MG63 (cell line): ENCODE measurements around the gene ABHD12. TPM values are rescaled to one million over a fixed set of nuclear protein-coding genes. Genes with fewer than 3 reads are reported as not detected.

ENCODE experiments used
- DNase-seq: peaks from one replicate; pipeline ENCODE4 v3.0.0-alpha.2; 2020
- H3K27me3 ChIP-seq: fragments of 250-450 bp; sonication (Bioruptor Pico); 2 replicates; pipeline ENCODE4 v1.5.1; 2020; ENCODE audit warnings: mild to moderate bottlenecking, moderate library complexity
- H3K36me3 ChIP-seq: fragments of 250-450 bp; sonication (Bioruptor Pico); 2 replicates; pipeline ENCODE4 v1.5.1; 2020; ENCODE audit warnings: mild to moderate bottlenecking, moderate library complexity
- H3K4me3 ChIP-seq: fragments of 250-450 bp; sonication (Bioruptor Pico); 2 replicates; pipeline ENCODE4 v1.5.1; 2020; ENCODE audit warnings: mild to moderate bottlenecking, moderate library complexity
- H3K9me3 ChIP-seq: fragments of 250-450 bp; sonication (Bioruptor Pico); 2 replicates; pipeline ENCODE4 v1.5.1; 2020; ENCODE audit warnings: mild to moderate bottlenecking, moderate library complexity
- total RNA-seq: library from RNA; depleted of rRNA; stranded (reverse); fragments of >200 nt; shearing (Covaris generic); gene quantifications from 2 replicates; pipeline ENCODE4 v1.2.3, GENCODE V29; 2014; ENCODE audit warnings: low replicate concordance

Gene ABHD12
- total RNA-seq, 1 experiment from 2014 or later: 15.9 TPM

DNA sequence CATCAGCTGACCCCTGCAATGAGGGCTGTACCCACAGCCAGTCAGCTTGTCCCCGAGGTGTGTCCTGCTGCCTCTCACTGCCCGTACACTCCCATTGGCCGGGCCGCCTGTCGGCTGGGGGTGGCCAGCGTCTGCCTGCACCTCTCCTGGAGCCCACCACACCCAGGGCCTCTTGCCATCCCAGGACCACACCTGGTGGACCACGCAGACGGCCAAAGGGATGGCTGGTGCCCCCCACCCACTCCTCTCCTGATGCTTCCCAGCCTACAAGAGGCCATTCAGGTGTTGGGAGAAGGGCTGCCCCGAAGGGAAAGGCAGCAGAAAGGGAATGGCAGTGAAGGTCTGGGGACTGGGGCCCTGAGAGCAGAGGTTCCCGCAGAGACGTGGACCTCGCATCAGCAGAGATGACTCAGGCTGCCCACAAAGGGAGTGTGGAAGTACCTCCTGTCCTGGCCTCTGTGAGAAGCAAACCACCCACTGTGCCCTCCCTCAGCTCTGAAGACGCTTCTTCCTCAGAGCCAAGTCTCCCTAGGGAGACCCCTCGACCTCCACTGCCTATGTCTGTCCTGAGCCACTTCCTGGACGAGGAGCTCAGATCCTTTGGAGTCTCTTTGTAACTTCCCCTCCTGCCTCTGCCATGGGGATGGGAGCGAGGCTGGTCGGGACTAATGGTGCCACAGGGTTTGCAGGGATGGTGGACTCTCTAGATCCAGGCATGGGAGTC lies 81.8 kb downstream of the ABHD12 start:
- H3K36me3 ChIP-seq: no peaks in the 10 kb centered on the region; the same call in 1 of the 2 replicates
- no peak overlapping the region for H3K4me3 ChIP-seq
- no peaks in the 10 kb centered on the region for H3K27me3 ChIP-seq
- DNase-seq: no peak
- no peaks in the 10 kb centered on the region for H3K9me3 ChIP-seq

DNA sequence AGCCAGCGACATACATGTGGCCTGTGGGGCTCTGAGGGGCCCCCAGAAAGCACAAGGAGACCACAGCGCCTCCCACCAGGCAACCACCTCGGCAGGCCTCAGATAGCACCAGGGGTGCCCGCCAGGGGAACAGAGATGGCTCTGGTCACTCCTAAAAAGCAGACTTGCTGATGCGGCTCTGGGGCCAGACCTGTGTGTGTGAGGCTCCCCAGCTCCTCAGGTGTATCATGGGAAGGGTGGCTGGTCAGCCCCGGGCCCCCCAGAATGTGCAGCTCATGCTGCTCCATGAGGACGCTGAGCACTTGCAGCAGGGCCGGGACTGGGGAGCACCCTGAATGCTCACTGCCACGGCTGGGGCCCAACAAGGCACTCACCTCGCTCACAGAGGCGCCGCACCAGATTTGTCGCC lies 82.5 kb downstream of the ABHD12 start:
- Histone ChIP-seq H3K36me3 (no peaks in the 10 kb centered on the region; the same call in 1 of the 2 replicates), H3K27me3 (no peaks in the 10 kb centered on the region), H3K9me3 (no peaks in the 10 kb centered on the region), H3K4me3 (no peak overlapping the region)
- no peak for DNase-seq

DNA sequence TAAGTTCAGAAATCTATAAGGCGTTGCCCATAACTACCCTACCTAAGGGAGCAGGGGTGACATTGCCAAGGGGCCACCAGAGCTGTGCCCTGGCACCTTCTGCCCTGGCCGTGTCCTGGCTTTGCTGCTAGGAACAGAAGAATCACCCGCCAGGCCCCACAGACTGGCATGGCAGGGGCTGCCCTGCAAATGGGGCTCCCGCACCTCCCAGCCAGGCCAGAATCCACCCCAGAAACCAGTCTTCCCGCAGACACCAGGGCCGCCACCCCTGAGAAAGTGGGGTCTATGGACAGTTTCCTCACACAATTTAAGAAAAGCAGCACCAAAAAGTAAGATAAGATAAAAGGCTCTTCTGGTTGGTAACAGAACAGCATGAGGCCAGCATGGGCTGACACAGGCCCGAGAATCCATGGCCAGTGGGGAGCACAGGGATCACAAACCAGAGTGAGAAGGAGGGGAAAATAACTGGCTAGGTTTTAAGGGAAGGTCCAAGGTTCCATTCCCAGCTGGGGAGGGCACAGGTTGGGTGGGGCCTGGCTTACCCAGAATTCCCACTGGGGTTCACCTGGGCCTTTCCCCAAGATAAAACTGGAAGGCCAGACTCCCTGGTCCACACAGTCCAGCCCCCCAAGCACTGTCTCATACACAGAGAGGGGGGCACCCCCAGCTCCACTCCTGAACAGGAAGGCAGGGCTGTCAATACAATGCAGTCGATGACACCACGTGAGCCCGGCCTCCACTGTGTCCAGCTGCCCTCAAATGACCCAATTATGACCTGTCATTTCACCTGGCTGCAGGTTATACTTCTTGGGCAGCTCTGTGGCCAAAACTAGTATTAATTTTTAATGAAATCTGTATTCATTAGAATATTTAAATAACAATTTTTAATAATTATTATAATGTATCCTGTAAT lies 83.4 kb downstream of the ABHD12 start:
- H3K27me3 ChIP-seq: no peaks in the 10 kb centered on the region
- no peak overlapping the region for H3K4me3 ChIP-seq
- no peaks in the 10 kb centered on the region for H3K9me3 ChIP-seq
- no peaks in the 10 kb centered on the region; the same call in 1 of the 2 replicates for H3K36me3 ChIP-seq
- DNase-seq: no peak

DNA sequence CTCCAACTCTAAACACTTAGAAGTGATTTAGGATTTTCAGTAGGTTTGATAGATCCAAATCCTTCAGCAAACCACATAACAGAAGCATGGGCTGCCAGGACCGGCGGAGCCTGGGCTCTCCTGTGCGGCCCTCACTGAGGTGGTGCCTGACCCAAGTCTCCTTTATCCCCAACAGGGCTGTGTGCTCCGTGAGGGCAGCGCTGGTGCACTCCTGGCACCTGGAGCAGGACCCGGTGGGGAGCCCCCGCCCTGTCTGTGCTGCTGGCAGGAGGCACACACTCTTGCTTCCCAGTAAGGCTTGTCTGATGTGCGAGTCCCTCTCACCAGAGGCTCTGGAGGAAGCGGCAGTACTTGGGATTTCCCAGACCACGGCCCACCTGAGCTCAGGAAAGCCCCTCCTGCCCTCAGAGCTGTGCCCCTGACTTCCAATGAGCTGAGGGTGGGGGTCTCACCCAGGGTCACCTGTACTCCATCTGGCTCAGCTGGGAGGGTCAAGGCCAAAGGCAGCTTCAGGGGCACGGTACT lies 86.5 kb downstream of the ABHD12 start:
- DNase-seq: no peak
- Histone ChIP-seq H3K9me3 (no peaks in the 10 kb centered on the region), H3K36me3 (no peaks in the 10 kb centered on the region; the same call in 1 of the 2 replicates), H3K4me3 (no peak overlapping the region), H3K27me3 (no peaks in the 10 kb centered on the region)

DNA sequence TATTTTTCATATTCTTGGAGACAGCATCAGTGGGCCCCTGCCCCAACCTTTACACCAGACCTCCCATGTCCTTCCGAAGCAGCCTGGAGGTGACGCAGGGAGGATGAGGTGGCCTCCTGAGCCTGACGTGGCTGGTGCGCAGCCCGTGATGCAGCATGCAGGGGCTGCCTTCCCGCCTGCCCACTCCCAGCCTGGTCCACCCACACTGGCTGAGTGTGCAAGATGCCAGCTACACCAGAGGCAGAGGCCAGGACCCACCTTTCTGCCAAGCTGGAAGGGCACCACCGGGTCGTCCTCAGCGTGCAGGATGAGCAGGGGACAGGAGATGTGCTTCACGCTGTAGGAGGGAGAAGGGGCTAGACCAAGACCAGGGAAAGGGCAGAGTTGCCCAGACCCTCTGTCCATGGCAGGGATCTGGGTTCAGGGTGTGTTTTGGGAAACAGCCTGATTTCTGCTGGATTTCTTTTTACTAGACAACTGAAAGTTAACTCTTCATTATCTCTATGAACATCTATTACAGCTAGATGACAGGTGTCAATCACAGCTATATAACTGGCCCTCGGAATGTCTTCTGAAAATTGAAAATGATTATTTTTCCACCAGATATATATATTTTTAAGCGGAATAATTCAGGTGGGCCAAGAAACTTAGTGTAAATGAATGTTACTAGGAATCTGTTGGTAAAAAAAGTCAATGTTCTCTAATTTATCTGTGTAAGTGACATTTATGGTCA lies 87.2 kb downstream of the ABHD12 start:
- Histone ChIP-seq H3K9me3 (no peaks in the 10 kb centered on the region), H3K36me3 (no peaks in the 10 kb centered on the region), H3K4me3 (no peak overlapping the region), H3K27me3 (no peaks in the 10 kb centered on the region)
- DNase-seq: no peak

DNA sequence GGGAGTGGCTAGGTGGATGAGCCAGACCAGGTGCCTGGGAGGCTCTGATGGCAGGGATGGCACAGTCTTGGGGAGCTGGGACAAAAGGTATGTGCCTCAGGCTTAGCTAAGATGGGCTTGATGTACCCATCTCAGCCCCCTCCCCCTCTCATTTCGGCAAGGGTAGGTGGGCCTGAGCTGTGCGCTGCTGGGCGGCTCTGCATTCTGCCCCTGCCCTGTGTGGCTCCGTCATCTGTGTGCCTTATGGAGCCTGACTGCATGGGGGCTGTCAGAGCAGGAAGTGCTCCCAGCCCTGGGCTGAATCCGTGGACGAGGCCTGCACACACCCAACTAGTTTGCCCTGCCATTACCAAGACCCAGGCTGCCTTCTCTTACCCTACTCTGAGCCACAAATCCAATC lies 88.0 kb downstream of the ABHD12 start:
- Histone ChIP-seq H3K27me3 (no peaks in the 10 kb centered on the region), H3K9me3 (no peaks in the 10 kb centered on the region), H3K36me3 (peaks cover under 1% of the 10 kb centered on the region; the same call in 1 of the 2 replicates), H3K4me3 (no peak overlapping the region)
- DNase-seq: no peak

DNA sequence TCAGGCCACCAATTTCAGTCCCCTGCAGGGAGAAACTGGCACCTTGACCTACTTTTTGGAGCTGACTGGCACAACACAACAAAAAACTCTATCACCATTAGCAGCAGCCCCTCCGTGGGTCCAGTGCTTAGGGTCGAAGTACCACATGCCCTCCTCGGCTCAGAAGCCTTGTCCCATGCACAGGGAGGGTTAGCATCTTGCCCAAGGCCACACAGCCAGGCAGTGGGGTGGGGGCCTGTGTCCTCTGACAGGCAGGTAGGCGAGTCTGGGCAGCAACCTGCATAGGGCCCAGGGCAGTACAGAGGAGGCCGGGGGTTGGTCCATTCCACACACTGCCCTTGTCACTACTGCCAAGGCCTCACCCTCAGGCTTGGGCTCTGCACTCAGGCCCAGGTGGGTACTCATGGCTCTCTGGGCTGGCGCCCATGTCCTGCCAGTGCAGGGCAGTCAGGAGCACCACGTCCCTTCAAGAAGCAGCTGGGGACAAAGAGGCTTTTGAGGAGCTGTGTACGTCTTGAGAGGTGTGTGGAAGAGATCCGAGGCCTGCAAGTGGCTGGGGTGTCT lies 89.2 kb downstream of the ABHD12 start:
- no peaks in the 10 kb centered on the region for H3K9me3 ChIP-seq
- no peak for DNase-seq
- H3K4me3 ChIP-seq: no peak overlapping the region
- peaks cover 4% of the 10 kb centered on the region; the same call in 1 of the 2 replicates for H3K36me3 ChIP-seq
- H3K27me3 ChIP-seq: no peaks in the 10 kb centered on the region

DNA sequence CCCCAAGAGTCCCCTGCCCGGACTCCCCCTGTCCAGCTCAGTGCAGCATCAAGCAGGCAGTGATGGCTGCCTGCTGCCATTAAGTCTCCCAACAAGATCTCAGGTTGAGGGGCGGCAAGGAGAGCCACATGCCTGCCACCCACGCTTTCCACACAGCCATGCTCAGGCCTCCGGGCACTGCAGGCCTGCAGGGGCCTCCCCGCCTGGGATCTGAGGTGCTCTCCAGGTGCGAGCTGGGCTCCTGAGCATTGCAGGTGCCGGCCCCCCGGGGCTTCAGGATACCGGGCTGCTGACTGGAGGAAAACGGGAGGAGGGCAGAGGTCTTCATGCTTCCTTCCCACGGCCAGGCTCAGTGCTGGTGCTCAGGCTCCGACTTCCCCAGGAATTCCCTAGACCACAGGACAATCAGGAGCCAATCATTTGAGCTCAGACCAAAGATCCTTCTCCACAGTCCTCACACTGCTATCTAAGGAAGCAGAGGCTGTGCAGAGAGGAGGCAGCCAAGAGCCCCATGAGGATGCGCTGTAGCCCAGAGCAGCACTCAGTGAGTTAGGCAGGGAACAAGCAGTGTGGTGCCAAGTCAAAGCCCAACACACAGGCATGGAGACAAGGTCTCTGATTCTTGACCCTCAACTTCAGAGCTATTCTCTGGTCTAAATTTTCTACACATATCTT lies 90.0 kb downstream of the ABHD12 start:
- no peak for DNase-seq
- H3K4me3 ChIP-seq: no peak overlapping the region
- H3K36me3 ChIP-seq: peaks cover 4% of the 10 kb centered on the region; the same call in 1 of the 2 replicates
- no peaks in the 10 kb centered on the region for H3K9me3 ChIP-seq
- no peaks in the 10 kb centered on the region for H3K27me3 ChIP-seq

DNA sequence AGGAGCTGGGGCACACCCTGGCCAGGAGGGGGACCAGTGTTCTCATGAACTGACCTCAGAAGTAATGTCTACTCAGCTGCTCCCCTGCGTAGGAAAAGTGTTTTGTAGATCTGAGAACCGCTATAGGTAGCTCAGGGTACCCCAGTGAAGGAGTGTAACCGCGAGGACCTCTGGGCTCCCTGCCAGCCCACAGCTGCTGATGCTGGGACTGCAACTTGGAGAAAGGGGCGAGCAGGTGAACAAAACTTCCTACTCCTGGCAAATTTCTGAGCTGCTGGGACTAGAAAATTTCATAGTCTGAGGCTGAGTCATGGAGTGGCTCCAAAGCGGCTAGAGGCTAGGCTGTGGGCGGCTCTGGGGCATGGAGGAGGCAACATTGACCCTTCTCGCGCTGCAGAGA lies 90.8 kb downstream of the ABHD12 start:
- no peaks in the 10 kb centered on the region for H3K9me3 ChIP-seq
- no peak overlapping the region for H3K4me3 ChIP-seq
- H3K36me3 ChIP-seq: peaks cover 4% of the 10 kb centered on the region; the same call in 1 of the 2 replicates
- no peaks in the 10 kb centered on the region for H3K27me3 ChIP-seq
- peak; percentile 14 for DNase-seq

DNA sequence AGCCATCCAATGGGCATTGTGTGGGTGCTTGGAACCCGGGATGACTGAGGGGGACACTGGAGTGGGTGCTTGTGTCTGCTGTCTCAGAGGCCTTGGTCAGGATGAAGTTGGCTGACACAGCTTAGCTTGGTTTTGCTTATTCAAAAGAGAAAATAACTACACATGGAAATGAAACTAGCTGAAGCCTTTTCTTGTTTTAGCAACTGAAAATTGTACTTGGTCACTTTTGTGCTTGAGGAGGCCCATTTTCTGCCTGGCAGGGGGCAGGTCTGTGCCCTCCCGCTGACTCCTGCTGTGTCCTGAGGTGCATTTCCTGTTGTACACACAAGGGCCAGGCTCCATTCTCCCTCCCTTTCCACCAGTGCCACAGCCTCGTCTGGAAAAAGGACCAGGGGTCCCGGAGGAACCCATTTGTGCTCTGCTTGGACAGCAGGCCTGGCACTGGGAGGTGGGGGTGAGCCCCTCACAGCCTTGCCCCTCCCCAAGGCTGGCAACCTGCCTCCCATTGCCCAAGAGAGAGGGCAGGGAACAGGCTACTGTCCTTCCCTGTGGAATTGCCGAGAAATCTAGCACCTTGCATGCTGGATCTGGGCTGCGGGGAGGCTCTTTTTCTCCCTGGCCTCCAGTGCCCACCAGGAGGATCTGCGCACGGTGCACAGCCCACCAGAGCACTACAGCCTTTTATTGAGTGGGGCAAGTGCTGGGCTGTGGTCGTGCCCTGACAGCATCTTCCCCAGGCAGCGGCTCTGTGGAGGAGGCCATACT lies 93.3 kb downstream of the ABHD12 start:
- no peak overlapping the region for H3K4me3 ChIP-seq
- H3K36me3 ChIP-seq: peaks cover 6% of the 10 kb centered on the region; the same call in 1 of the 2 replicates
- no peak for DNase-seq
- no peaks in the 10 kb centered on the region for H3K27me3 ChIP-seq
- no peaks in the 10 kb centered on the region for H3K9me3 ChIP-seq

DNA sequence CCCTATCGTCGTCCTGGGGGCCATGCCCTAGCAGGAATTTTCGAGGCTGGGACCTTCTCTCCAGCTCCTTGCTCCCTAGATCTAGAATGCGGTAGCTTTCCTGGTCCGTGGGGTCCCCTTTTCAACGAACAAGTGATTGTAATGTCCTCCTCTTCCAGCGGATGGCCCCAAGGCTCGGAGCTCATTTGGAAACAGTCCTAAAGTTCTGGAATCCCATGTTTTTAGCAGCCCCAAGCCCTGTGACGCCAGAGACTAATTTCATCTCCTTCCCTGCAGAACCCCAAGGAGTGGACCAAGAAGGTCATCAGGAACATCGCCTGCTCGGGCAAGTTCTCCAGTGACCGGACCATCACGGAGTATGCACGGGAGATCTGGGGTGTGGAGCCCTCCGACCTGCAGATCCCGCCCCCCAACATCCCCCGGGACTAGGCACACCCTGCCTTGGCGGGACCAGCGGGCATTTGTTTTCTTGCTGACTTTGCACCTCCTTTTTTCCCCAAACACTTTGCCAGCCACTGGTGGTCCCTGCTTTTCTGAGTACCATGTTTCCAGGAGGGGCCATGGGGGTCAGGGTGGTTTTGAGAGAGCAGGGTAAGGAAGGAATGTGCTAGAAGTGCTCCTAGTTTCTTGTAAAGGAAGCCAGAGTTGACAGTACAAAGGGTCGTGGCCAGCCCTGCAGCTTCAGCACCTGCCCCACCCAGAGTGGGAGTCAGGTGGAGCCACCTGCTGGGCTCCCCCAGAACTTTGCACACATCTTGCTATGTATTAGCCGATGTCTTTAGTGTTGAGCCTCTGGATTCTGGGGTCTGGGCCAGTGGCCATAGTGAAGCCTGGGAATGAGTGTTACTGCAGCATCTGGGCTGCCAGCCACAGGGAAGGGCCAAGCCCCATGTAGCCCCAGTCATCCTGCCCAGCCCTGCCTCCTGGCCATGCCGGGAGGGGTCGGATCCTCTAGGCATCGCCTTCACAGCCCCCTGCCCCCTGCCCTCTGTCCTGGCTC lies 94.2 kb downstream of the ABHD12 start:
- Histone ChIP-seq H3K27me3 (no peaks in the 10 kb centered on the region), H3K9me3 (no peaks in the 10 kb centered on the region), H3K4me3 (no peak overlapping the region), H3K36me3 (peaks cover 6% of the 10 kb centered on the region; the same call in 1 of the 2 replicates)
- DNase-seq: peak; percentile 57

DNA sequence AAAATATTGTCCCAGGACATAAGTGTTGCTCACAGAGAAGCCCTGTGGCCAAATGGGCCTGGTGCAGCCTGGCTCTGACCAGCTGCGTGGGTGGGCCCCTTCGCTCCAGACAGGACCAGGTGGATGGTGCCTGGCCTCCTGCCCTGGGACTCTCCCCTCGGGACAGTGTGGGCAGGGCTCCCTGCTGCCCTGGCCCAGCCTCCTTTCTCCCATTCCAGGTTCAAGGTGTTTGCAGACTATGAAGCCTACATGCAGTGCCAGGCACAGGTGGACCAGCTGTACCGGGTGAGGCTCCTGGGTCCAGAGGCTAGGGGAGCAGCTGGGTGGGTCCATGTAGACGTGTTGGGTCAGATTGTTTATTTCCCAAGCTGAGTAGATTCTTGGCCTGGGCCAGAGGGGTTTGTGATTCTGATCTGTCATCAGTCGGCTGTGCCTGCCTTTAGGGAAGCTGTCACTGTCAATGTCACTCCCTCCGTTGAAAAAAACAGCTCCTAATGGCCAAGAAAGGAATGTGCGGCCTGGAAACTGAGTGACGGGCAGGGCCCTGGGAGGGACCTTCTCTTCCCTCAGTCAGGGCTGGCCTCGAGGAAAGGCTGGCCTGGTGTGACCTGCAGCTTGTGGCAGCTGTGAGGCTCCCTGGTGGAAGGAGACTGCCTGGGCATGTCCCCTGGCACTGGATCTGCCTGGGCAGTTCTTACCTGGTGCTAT lies 95.1 kb downstream of the ABHD12 start:
- H3K9me3 ChIP-seq: no peaks in the 10 kb centered on the region
- no peak overlapping the region for H3K4me3 ChIP-seq
- no peaks in the 10 kb centered on the region for H3K27me3 ChIP-seq
- no peak for DNase-seq
- peaks cover 6% of the 10 kb centered on the region; the same call in 1 of the 2 replicates for H3K36me3 ChIP-seq

DNA sequence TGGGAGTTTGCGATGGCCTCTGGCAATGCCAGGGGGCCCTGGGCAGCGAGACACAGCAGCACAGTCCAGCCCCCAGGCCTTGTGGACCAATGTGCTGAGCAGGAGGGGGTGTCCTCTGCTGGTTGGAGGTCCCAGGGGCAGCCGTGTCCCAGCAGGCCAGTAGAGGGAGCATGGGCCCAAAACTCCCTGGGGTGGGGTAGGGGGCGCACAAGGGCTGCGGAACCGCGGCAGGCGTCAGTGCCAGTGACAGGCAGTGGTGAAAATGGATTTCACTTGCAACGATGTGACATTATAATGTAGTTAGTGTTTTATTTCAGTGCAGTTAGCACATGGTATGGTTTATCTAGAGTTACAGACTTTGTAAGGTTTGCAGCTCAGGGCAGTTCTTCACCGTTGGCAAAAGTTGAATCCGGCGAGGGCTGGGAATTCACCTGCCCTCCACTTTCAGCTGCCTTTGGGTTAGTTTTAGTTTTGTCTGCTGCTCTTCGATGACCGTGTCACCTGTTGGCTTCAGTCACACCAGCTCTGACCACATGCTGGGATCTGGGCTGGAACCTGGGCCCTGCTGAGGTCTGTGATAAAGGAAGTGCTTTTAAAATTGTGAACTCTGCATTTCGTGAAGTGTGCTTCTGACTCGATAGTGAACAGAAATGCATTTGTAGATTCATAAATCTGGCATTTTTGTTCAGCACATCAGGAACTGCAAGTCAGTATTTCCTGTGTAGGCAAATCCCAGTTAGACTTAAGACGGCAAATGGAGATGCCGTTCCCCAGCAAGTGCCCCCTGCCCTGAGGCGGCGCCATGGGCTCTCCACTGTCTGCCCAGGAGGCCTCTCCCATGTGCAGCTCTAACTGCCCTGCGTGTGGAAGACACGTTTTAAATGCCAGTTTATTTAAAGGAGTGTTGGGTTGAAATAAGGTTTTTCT lies 95.9 kb downstream of the ABHD12 start:
- Histone ChIP-seq H3K27me3 (no peaks in the 10 kb centered on the region), H3K36me3 (peaks cover 6% of the 10 kb centered on the region; the same call in 1 of the 2 replicates), H3K9me3 (no peaks in the 10 kb centered on the region), H3K4me3 (no peak overlapping the region)
- DNase-seq: peak; percentile 29
